CD4-positive, alpha-beta T cell (primary cell): ENCODE results near the gene RNF213. TPM values are rescaled to one million over a fixed set of nuclear protein-coding genes. Genes with fewer than 3 reads are reported as not detected.

Experiments
- ATAC-seq: fragments of 200-7000 bp; cut with Tn5 transposase; one replicate; pipeline ENCODE4 v1.10.0; 2022; ENCODE audit warnings: mild to moderate bottlenecking; ENCODE audit not compliant: poor library complexity
- CTCF ChIA-PET: fragments of 350-600 bp; sonication (Branson Sonifier 250); formaldehyde crosslinking; loops from one replicate; lab custom pipeline; 2021; ENCODE audit warnings: antibody characterized with exemption, inconsistent platforms; lab: Charles Lee
- POLR2A ChIA-PET: fragments of 350-600 bp; sonication (Branson Sonifier 250); formaldehyde crosslinking; loops from one replicate; lab custom pipeline; 2021; ENCODE audit warnings: antibody characterized with exemption, inconsistent platforms; lab: Charles Lee
- DNase-seq, 14 experiments: peaks; one replicate each; pipeline ENCODE4 v3.0.0-alpha.2; 2013 to 2020; ENCODE audit warnings: mixed read lengths in 2 of 14
- H3K27ac ChIP-seq, 2 donors: one replicate each; pipeline versions ENCODE4 v1.5.1 to v1.7.0; 2013; ENCODE audit warnings: low read length in 2 of 2, low read depth in 1 of 2, mild to moderate bottlenecking in 1 of 2
- H3K27me3 ChIP-seq, 2 experiments: 1 replicate in 1 of 2; 2 replicates in 1 of 2; pipeline versions ENCODE4 v1.6.1 to v1.7.0; 2013; ENCODE audit warnings: low read length in 2 of 2, control low read depth in 1 of 2, mild to moderate bottlenecking in 1 of 2, moderate library complexity in 1 of 2; ENCODE audit not compliant: insufficient read depth in 2 of 2, control insufficient read depth in 1 of 2
- H3K36me3 ChIP-seq: one replicate; pipeline ENCODE4 v1.6.1; 2013; ENCODE audit warnings: low read length, control low read depth; ENCODE audit not compliant: insufficient read depth
- H3K4me1 ChIP-seq: one replicate; pipeline ENCODE4 v1.6.1; 2013; ENCODE audit warnings: low read length, control low read depth; ENCODE audit not compliant: insufficient read depth
- H3K4me3 ChIP-seq: one replicate; pipeline ENCODE4 v1.5.1; 2013; ENCODE audit warnings: mild to moderate bottlenecking, low read length, moderate library complexity
- H3K9me3 ChIP-seq, 2 experiments: 1 replicate in 1 of 2; 2 replicates in 1 of 2; pipeline versions ENCODE4 v1.6.1 to v1.7.0; 2013; ENCODE audit warnings: low read length in 2 of 2, mild to moderate bottlenecking in 2 of 2, control low read depth in 1 of 2, moderate library complexity in 1 of 2; ENCODE audit not compliant: control insufficient read depth in 1 of 2, insufficient read depth in 1 of 2
- H3K27ac Mint-ChIP-seq: one replicate; pipeline ENCODE4 v1.8.0; 2020; ENCODE audit warnings: mixed read lengths
- H3K27me3 Mint-ChIP-seq: one replicate; pipeline ENCODE4 v1.8.0; 2021; ENCODE audit warnings: mixed read lengths
- H3K36me3 Mint-ChIP-seq: one replicate; pipeline ENCODE4 v1.8.0; 2021; ENCODE audit warnings: low read depth, mixed read lengths
- H3K4me1 Mint-ChIP-seq: one replicate; pipeline ENCODE4 v1.8.0; 2021; ENCODE audit warnings: low read depth, mixed read lengths
- H3K4me3 Mint-ChIP-seq: one replicate; pipeline ENCODE4 v1.8.0; 2020; ENCODE audit warnings: mild to moderate bottlenecking, mixed read lengths
- H3K9me3 Mint-ChIP-seq: one replicate; pipeline ENCODE4 v1.8.0; 2020; ENCODE audit warnings: mixed read lengths
- intact Hi-C, 2 experiments: fragments of 100-400 bp; cut with DNase I in 1 of 2; cut with micrococcal nuclease in 1 of 2; formaldehyde crosslinking; loops; one replicate each; pipeline versions ENCODE4 v1.15.1 to v1.9.0; 2023 to 2025; cut with DNase I, micrococcal nuclease
- total RNA-seq, 174 experiments: library from RNA in 2 of 174; stranded (reverse) in 2 of 174; gene quantifications; one replicate each; pipeline ENCODE4 v1.2.3 and lab custom pipeline; 2021 to 2026
- TF ChIP-seq, protein P1 (sequence below): fragments of 200-600 bp; IDR thresholded peaks from one replicate; pipeline ENCODE4 v1.8.0; 2022; ENCODE audit warnings: antibody characterized with exemption, mild to moderate bottlenecking

Gene RNF213
- total RNA-seq, 2 experiments from 2014 or later, result 290 to 312 TPM

DNA sequence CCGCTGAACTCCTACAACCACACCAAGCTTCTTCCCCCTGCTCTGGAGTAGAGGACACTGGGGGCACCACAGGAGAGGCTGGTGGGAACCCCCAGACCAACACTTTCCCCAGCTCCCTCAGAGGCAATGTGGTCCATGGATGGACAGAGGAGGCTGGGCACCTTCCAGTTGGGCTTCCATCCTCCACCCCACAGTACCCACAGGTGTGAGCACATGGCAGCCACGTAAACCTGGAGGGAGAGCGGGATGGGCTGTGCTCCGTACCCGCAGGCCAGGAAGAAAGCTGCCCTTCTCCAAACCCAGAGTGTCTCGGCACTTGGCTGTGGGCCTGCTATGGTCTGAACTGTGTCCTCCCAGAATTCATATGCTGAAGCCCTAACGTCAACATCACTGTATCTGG lies 42.3 kb upstream of the RNF213 start:
- ChIA-PET CTCF (no interaction called here), POLR2A (interaction anchor here (1.5 kb wide), 1 partner anchor 18 kb away, joined by 3 read pairs; no protein-coding TSS in a partner anchor)
- Histone ChIP-seq H3K27me3 (no peaks in the 10 kb centered on the region), H3K27ac (no peak overlapping the region), H3K9me3 (no peaks in the 10 kb centered on the region), H3K4me3 (no peak overlapping the region), H3K4me1 (peaks cover 42% of the 10 kb centered on the region), H3K36me3 (peaks cover 40% of the 10 kb centered on the region)
- ATAC-seq (no peak), DNase-seq (peak in 1 of 14 experiments; percentile 13)
- H3K27ac Mint-ChIP-seq, result peak overlapping the region; percentile 93
- no peaks in the 10 kb centered on the region for H3K9me3 Mint-ChIP-seq
- H3K36me3 Mint-ChIP-seq, result peaks cover 62% of the 10 kb centered on the region
- H3K4me1 Mint-ChIP-seq, result peaks cover 43% of the 10 kb centered on the region
- no peaks in the 10 kb centered on the region for H3K27me3 Mint-ChIP-seq
- TF ChIP-seq, protein P1, sequence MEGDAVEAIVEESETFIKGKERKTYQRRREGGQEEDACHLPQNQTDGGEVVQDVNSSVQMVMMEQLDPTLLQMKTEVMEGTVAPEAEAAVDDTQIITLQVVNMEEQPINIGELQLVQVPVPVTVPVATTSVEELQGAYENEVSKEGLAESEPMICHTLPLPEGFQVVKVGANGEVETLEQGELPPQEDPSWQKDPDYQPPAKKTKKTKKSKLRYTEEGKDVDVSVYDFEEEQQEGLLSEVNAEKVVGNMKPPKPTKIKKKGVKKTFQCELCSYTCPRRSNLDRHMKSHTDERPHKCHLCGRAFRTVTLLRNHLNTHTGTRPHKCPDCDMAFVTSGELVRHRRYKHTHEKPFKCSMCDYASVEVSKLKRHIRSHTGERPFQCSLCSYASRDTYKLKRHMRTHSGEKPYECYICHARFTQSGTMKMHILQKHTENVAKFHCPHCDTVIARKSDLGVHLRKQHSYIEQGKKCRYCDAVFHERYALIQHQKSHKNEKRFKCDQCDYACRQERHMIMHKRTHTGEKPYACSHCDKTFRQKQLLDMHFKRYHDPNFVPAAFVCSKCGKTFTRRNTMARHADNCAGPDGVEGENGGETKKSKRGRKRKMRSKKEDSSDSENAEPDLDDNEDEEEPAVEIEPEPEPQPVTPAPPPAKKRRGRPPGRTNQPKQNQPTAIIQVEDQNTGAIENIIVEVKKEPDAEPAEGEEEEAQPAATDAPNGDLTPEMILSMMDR, result no peak
- H3K4me3 Mint-ChIP-seq, result peak overlapping the region; percentile 95
- intact Hi-C loops, result loop anchor here (2.0 to 5.0 kb wide), 5 partner anchors 22 to 71 kb away; partner anchors contain the start of genes EIF4A3 (in 1 of the 2) and RNF213 (in 1 of the 2)

DNA sequence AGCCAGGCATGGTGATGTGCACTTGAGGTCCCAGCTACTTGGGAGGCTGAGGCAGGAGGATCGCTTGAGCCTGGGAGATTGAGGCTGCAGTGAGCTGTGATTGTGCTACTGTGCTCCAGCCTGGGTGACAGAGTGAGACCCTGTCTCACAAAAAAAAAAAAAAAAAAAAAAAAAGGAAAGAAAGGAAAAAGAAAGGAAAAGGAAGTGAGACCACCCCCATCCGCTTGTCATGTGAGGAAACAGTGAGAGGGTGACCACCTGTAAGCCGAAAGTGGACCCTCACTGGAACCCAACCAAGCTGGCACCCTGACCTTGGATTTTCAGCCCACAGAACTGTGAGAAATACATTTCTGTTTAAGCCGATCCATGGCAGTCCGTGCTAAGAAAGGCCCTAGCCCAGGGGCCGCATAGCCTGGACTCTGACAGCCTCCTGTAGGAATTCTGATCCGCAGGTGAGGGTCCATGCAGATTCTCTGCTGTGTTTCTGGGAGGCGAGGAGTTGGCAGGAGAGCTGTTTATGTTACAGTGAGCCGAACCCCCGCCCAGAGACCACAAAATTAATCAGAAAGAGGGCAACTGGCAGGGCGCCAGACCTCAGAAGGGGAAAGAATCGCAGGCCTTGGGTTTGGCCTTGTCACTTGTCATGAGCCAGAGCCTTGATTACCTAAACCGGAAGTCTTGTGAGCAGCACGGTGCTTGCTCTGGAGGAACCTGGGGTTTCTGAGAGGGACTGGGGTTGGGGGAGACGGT lies 41.5 kb upstream of the RNF213 start:
- Mint-ChIP-seq H3K4me3 (peak overlapping the region; percentile 95), H3K27me3 (no peaks in the 10 kb centered on the region), H3K27ac (peak overlapping the region; percentile 93), H3K36me3 (peaks cover 60% of the 10 kb centered on the region), H3K4me1 (peaks cover 43% of the 10 kb centered on the region), H3K9me3 (no peaks in the 10 kb centered on the region)
- Histone ChIP-seq H3K9me3 (no peaks in the 10 kb centered on the region), H3K36me3 (peaks cover 32% of the 10 kb centered on the region), H3K4me1 (peaks cover 45% of the 10 kb centered on the region), H3K27ac (peak overlapping the region; percentile 89 to 93), H3K27me3 (no peaks in the 10 kb centered on the region), H3K4me3 (peak overlapping the region; percentile 99)
- ATAC-seq (peak; percentile 90), DNase-seq (peak; percentile 86 to 97 (median 93))
- POLR2A ChIA-PET, result interaction anchor here (0.7 to 1.6 kb wide), 6 partner anchors 19 to 236 kb away, joined by 3 to 6 read pairs (median 3); partner anchors contain the start of gene GAA
- CTCF ChIA-PET, result interaction anchor here (0.8 kb wide), 1 partner anchor 33 kb away, joined by 3 read pairs; no protein-coding TSS in a partner anchor
- TF ChIP-seq, protein P1, result no peak
- intact Hi-C loops, result loop anchor here (2.0 to 5.0 kb wide), 5 partner anchors 22 to 72 kb away; partner anchors contain the start of genes EIF4A3 (in 1 of the 2) and RNF213 (in 1 of the 2)

DNA sequence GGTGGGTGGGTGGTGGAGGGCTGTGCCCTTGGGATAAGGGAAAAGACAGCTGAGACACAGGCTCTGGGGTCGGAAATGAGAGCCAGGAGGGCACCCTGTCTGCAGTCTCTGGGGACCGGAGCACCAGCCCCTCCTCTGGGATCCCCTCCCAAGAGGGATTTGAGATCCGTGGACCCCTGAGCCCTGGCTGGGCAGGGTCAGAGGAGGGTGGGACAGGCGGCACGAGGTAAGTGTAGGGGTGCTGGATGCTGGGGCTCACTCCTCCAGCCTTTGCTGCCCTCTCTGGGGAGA lies 40.9 kb upstream of the RNF213 start:
- POLR2A ChIA-PET, result interaction anchor here (0.7 to 1.6 kb wide), 7 partner anchors 19 to 235 kb away, joined by 3 to 6 read pairs (median 3); partner anchors contain the start of genes GAA and RNF213
- no peak for DNase-seq
- Mint-ChIP-seq H3K36me3 (peaks cover 61% of the 10 kb centered on the region), H3K9me3 (no peaks in the 10 kb centered on the region), H3K27me3 (no peaks in the 10 kb centered on the region), H3K4me3 (peak overlapping the region; percentile 95), H3K27ac (peak overlapping the region; percentile 93), H3K4me1 (peaks cover 43% of the 10 kb centered on the region)
- Histone ChIP-seq H3K27me3 (no peaks in the 10 kb centered on the region), H3K4me1 (peaks cover 45% of the 10 kb centered on the region), H3K36me3 (peaks cover 27% of the 10 kb centered on the region), H3K27ac (peak overlapping the region; percentile 89 to 93), H3K9me3 (no peaks in the 10 kb centered on the region), H3K4me3 (peak overlapping the region; percentile 99)
- intact Hi-C loops, result loop anchor here (2.0 to 5.0 kb wide), 6 partner anchors 23 to 117 kb away; partner anchors contain the start of genes EIF4A3 (in 1 of the 2), GAA (in 1 of the 2) and RNF213 (in 1 of the 2)
- peak; percentile 23 for ATAC-seq
- TF ChIP-seq, protein P1, result no peak
- CTCF ChIA-PET, result no interaction called here
